PFSK-1 (cell line): ENCODE results near the gene CDCA7L. TPM values are rescaled to one million over a fixed set of nuclear protein-coding genes. Genes with fewer than 3 reads are reported as not detected.

ENCODE experiments used
- FOXP2 ChIP-seq: optimal IDR thresholded peaks from 2 replicates; pipeline ENCODE3; 2011; ENCODE audit warnings: borderline replicate concordance, control low read depth, inconsistent platforms; ENCODE audit not compliant: insufficient read depth; ENCODE audit errors: extremely low read length, extremely low read depth
- POLR2AphosphoS5 ChIP-seq: IDR thresholded peaks from 2 replicates; pipeline ENCODE4 v1.6.1; 2012; ENCODE audit warnings: low read depth, mild to moderate bottlenecking, control low read depth, low read length, moderate library complexity
- SIN3A ChIP-seq: IDR thresholded peaks from 2 replicates; pipeline ENCODE4 v1.6.1; 2012; ENCODE audit warnings: mild to moderate bottlenecking, low read length, moderate library complexity, borderline replicate concordance; ENCODE audit not compliant: insufficient read depth
- TAF1 ChIP-seq: IDR thresholded peaks from 2 replicates; pipeline ENCODE4 v1.6.1; 2012; ENCODE audit warnings: low read length, control low read depth, borderline replicate concordance; ENCODE audit not compliant: insufficient read depth
- polyA plus RNA-seq: library from polyadenylated mRNA; unstranded; fragments of >200 nt; gene quantifications from one replicate; pipeline ENCODE4 v1.2.1, GENCODE V29; 2012; ENCODE audit warnings: low read depth, missing spikeins; ENCODE audit not compliant: insufficient read length
- TF ChIP-seq, protein P1 (sequence below), 2 experiments: IDR thresholded peaks; 2 replicates each; pipeline versions ENCODE4 v1.6.1 to v1.8.0; 2011 to 2012; ENCODE audit warnings: low read depth in 2 of 2, low read length in 2 of 2, control low read depth in 1 of 2, inconsistent platforms in 1 of 2, mild to moderate bottlenecking in 1 of 2, moderate library complexity in 1 of 2; ENCODE audit not compliant: insufficient read depth in 1 of 2

CDCA7L gene, protein sequence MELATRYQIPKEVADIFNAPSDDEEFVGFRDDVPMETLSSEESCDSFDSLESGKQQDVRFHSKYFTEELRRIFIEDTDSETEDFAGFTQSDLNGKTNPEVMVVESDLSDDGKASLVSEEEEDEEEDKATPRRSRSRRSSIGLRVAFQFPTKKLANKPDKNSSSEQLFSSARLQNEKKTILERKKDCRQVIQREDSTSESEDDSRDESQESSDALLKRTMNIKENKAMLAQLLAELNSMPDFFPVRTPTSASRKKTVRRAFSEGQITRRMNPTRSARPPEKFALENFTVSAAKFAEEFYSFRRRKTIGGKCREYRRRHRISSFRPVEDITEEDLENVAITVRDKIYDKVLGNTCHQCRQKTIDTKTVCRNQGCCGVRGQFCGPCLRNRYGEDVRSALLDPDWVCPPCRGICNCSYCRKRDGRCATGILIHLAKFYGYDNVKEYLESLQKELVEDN
- not detected for polyA plus RNA-seq

DNA sequence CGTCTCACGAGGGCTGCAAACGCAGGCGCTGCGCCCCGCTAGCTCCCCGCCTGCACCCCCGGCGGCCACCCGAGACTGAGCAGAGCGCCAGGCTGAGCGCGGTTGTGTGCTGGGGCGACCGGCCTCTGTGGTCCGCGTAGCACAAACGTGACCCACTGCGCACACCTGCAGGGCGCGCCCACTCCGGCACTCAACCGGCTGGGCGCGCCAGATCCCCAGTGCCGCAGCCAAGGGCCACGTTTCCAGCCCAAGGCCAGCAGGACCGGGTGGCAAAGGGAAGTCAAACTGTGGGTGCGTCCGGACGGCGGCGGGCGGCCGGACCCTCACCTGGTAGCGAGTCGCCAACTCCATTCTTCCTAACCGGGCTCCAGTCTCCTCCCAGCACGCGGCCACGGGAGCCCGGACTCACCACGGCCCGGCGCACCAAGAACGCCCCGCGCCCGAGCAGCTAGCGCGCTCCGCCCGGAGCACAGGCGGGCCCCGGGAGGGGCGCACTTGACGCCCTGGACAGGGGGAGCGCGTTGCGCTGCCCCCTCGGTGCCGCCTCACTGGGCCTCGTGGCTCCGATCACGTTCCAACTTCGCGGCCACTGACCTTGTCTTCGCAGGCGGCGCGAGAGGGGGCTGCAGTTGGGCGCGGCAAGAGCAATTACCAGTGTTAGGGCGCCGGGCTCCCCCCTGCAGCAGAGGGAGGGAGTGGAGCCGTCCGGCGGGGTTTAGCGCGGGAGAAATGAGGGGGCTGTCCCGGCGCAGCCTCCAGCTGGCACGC is at the start of gene CDCA7L:
Gene CDCA7L, minus strand, starts transcription at position 446 of the 768 bp plus-strand sequence. Its CDS starts 95 bp downstream, at position 351.
- TF ChIP-seq, protein P1, sequence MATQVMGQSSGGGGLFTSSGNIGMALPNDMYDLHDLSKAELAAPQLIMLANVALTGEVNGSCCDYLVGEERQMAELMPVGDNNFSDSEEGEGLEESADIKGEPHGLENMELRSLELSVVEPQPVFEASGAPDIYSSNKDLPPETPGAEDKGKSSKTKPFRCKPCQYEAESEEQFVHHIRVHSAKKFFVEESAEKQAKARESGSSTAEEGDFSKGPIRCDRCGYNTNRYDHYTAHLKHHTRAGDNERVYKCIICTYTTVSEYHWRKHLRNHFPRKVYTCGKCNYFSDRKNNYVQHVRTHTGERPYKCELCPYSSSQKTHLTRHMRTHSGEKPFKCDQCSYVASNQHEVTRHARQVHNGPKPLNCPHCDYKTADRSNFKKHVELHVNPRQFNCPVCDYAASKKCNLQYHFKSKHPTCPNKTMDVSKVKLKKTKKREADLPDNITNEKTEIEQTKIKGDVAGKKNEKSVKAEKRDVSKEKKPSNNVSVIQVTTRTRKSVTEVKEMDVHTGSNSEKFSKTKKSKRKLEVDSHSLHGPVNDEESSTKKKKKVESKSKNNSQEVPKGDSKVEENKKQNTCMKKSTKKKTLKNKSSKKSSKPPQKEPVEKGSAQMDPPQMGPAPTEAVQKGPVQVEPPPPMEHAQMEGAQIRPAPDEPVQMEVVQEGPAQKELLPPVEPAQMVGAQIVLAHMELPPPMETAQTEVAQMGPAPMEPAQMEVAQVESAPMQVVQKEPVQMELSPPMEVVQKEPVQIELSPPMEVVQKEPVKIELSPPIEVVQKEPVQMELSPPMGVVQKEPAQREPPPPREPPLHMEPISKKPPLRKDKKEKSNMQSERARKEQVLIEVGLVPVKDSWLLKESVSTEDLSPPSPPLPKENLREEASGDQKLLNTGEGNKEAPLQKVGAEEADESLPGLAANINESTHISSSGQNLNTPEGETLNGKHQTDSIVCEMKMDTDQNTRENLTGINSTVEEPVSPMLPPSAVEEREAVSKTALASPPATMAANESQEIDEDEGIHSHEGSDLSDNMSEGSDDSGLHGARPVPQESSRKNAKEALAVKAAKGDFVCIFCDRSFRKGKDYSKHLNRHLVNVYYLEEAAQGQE (IDR thresholded peaks at IDR 0.05; ENCODE audit: insufficient read depth in 1 of 2, low read depth in 2 of 2, low read length in 2 of 2) = no peak
- TF ChIP-seq POLR2AphosphoS5 (no peak), SIN3A (no peak), TAF1 (no peak), FOXP2 (no peak)

DNA sequence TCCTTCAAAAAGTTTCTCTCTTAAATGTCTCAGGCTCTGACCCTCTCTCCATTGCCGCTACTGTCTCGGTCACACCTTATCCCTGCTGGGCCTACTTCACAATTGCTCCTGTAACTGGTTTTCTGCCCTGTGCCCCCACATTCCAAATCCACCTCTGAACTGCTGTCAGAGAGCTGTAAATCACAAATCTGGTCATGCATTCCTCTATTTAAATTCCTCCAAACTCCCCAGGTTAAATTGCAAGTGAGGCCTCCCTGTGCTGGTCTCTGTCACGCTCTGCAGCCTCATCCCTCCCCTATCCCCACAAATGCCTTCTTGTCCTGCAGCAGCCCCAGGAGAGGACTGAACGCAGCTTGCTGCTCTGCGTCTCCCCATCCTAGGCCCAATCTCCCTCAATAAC is 40.4 kb upstream of the CDCA7L start:
- TF ChIP-seq, protein P1 (IDR thresholded peaks at IDR 0.05; ENCODE audit: insufficient read depth in 1 of 2, low read depth in 2 of 2, low read length in 2 of 2) = no peak
- TF ChIP-seq FOXP2 = no peak
- TF ChIP-seq POLR2AphosphoS5 = no peak
- TF ChIP-seq SIN3A = no peak
- TF ChIP-seq TAF1 = no peak

GRCh38 chr7:21984042-21984441 is 38.3 kb upstream of the CDCA7L start:
- TF ChIP-seq FOXP2 = no peak
- no peak for TF ChIP-seq TAF1
- TF ChIP-seq, protein P1 (IDR thresholded peaks at IDR 0.05; ENCODE audit: insufficient read depth in 1 of 2, low read depth in 2 of 2, low read length in 2 of 2) = no peak
- TF ChIP-seq SIN3A = no peak
- TF ChIP-seq POLR2AphosphoS5 = no peak

GRCh38 chr7:21983056-21983455 is 37.4 kb upstream of the CDCA7L start:
- TF ChIP-seq FOXP2 = no peak
- TF ChIP-seq TAF1 = no peak
- TF ChIP-seq, protein P1 (IDR thresholded peaks at IDR 0.05; ENCODE audit: insufficient read depth in 1 of 2, low read depth in 2 of 2, low read length in 2 of 2) = no peak
- TF ChIP-seq POLR2AphosphoS5 = no peak
- no peak for TF ChIP-seq SIN3A
